ENCODE results near the gene CEP295NL. TPM values are rescaled to one million over a fixed set of nuclear protein-coding genes. Genes with fewer than 3 reads are reported as not detected.
"Not testable (repeated sequence)": the region's sequence is repeated elsewhere in the genome, so short reads cannot be mapped to it uniquely, and the experiment has no call there.

Gene CEP295NL
- total RNA-seq, 1 donor from 2014 or later, result 2.6 TPM

DNA sequence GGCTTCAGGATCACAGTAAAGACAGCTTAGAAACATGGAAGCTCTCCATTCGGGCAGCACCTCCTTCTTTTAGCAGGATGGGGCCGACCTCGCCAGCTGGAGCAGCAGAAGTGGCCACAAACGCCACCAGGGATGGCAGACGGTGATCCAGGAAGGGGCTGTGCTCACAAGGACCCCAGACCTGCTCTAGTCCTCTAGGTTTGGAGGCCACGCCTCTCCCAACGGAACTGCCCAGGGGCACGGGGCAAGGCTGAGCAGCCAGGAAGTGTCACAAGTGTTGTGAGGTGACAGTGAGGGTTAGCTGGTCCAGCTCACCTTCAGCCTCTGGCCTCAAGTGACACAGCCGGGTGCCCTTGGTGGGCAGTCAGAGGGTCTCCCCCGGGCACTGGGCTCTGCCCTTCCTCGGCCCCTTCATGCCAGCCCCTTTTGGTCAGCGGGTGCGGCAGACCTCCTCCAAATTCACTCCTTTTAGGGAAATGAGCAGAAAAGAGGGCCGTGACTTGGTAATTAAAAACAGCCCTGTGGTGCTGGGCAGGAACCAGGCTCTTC lies 20.4 kb downstream of the CEP295NL start:
- no peak overlapping the region for H3K27ac Mint-ChIP-seq
- DNase-seq (ENCODE audit: low spot score, unreplicated experiment), result no peak
- no peaks in the 10 kb centered on the region for H3K9me3 Mint-ChIP-seq (ENCODE audit: low read depth)
- no peaks in the 10 kb centered on the region for H3K27me3 Mint-ChIP-seq
- TF ChIP-seq CTCF (IDR thresholded peaks at IDR 0.05; ENCODE audit: unreplicated experiment), result no peak
- peaks cover 1% of the 10 kb centered on the region for H3K36me3 Mint-ChIP-seq (ENCODE audit: insufficient read depth)
- H3K4me3 Mint-ChIP-seq (ENCODE audit: low read depth), result no peak overlapping the region
- peaks cover 14% of the 10 kb centered on the region for H3K4me1 Mint-ChIP-seq (ENCODE audit: low read depth)

GRCh38 chr17:78879635-78880186 lies 23.3 kb downstream of the CEP295NL start:
- Mint-ChIP-seq H3K4me1 (ENCODE audit: low read depth) (peaks cover 14% of the 10 kb centered on the region), H3K4me3 (ENCODE audit: low read depth) (no peak overlapping the region), H3K9me3 (ENCODE audit: low read depth) (no peaks in the 10 kb centered on the region), H3K36me3 (ENCODE audit: insufficient read depth) (peaks cover 1% of the 10 kb centered on the region), H3K27me3 (no peaks in the 10 kb centered on the region), H3K27ac (no peak overlapping the region)
- TF ChIP-seq CTCF (IDR thresholded peaks at IDR 0.05; ENCODE audit: unreplicated experiment), result no peak
- DNase-seq (ENCODE audit: low spot score, unreplicated experiment), result no peak

- H3K9me3 Mint-ChIP-seq (ENCODE audit: low read depth), result no peaks in the 10 kb centered on the region
- DNase-seq (ENCODE audit: low spot score, unreplicated experiment), result no peak
These were observed 24.0 kb downstream of the CEP295NL start for GRCh38 chr17:78878871-78879527.

DNA sequence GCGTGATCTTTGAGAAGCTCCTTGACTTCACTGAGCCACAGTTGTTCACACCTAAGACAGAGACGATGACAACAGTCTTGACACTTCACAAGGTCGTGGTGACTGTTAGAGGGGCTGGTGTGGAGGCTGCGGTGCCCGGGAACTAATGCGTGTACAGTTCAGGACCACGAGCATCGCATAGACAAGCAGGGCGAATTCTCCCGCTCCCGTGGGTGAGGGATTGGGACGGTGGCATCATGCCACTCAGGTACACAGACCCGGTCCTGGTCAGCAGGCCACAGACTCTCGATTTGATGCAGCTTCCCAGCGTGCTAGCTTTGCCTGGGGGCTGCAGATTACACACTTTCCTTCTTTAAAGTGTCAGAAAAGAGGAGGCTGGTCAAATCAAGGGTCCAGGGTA lies 24.7 kb downstream of the CEP295NL start:
- no peak for TF ChIP-seq CTCF (IDR thresholded peaks at IDR 0.05; ENCODE audit: unreplicated experiment)
- H3K4me3 Mint-ChIP-seq (ENCODE audit: low read depth), result no peak overlapping the region
- no peaks in the 10 kb centered on the region for H3K27me3 Mint-ChIP-seq
- H3K9me3 Mint-ChIP-seq (ENCODE audit: low read depth), result no peaks in the 10 kb centered on the region
- H3K27ac Mint-ChIP-seq, result no peak overlapping the region
- no peak for DNase-seq (ENCODE audit: low spot score, unreplicated experiment)
- peaks cover 5% of the 10 kb centered on the region for H3K4me1 Mint-ChIP-seq (ENCODE audit: low read depth)
- peaks cover 4% of the 10 kb centered on the region for H3K36me3 Mint-ChIP-seq (ENCODE audit: insufficient read depth)

More at GRCh38 chr17:78878871-78879527, 24.0 kb downstream of the CEP295NL start:
- no peak for TF ChIP-seq CTCF (IDR thresholded peaks at IDR 0.05; ENCODE audit: unreplicated experiment)
- Mint-ChIP-seq H3K27ac (no peak overlapping the region), H3K4me3 (ENCODE audit: low read depth) (no peak overlapping the region), H3K27me3 (no peaks in the 10 kb centered on the region), H3K4me1 (ENCODE audit: low read depth) (peaks cover 9% of the 10 kb centered on the region), H3K36me3 (ENCODE audit: insufficient read depth) (peaks cover 1% of the 10 kb centered on the region)

DNA sequence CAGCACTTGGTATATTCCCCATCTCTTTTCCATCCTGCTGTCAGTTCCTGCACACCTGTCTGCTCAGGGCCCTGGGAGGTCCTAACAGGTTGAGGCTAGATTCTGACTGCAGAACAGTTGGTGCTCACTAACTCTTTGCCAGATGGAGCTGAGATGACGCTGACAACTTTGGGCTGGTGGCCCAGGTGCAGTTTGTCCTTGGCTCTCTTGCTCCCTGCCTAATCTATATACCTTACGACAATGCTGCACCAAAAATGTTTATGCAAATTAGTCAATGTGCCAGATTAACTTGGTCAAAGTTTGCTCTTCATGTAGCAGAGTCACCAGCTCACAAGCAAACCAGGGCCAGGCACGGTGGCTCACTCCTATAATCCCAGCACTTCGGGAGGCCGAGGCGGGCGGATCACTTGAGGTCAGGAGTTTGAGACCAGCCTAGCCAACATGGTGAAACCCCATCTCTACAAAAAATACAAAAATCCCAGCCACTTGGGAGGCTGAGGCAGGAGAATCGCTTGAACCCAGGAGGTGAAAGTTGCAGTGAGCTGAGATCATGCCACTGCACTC lies 26.0 kb downstream of the CEP295NL start:
- H3K27ac Mint-ChIP-seq, result not testable (repeated sequence)

More for the DNA sequence above, 26.0 kb downstream of the CEP295NL start:
- H3K27me3 Mint-ChIP-seq; H3K4me3 Mint-ChIP-seq (ENCODE audit: low read depth); H3K9me3 Mint-ChIP-seq (ENCODE audit: low read depth); H3K36me3 Mint-ChIP-seq (ENCODE audit: insufficient read depth); H3K4me1 Mint-ChIP-seq (ENCODE audit: low read depth); DNase-seq (ENCODE audit: low spot score, unreplicated experiment): not testable (repeated sequence)
